ENCODE results near the gene SLC15A3. TPM values are rescaled to one million over a fixed set of nuclear protein-coding genes. Genes with fewer than 3 reads are reported as not detected.

Gene SLC15A3
- total RNA-seq, 1 donor from 2014 or later: 66.3 TPM

GRCh38 chr11:60921259-60921658, 30.7 kb downstream of the SLC15A3 start:
- TF ChIP-seq CTCF (IDR thresholded peaks at IDR 0.05; ENCODE audit: insufficient read depth, low read depth, low read length) (no peak), EZH2 (IDR thresholded peaks at IDR 0.05; ENCODE audit: insufficient read depth, low read length) (no peak)
- Mint-ChIP-seq H3K4me1 (ENCODE audit: low read depth, unreplicated experiment) (peaks cover 20% of the 10 kb centered on the region), H3K9me3 (ENCODE audit: unreplicated experiment) (peaks cover 1% of the 10 kb centered on the region), H3K27ac (ENCODE audit: unreplicated experiment) (no peak overlapping the region), H3K4me3 (ENCODE audit: unreplicated experiment) (no peak overlapping the region), H3K36me3 (ENCODE audit: low read depth, unreplicated experiment) (peaks cover 18% of the 10 kb centered on the region), H3K27me3 (ENCODE audit: low read depth, unreplicated experiment) (no peaks in the 10 kb centered on the region)
- peaks cover 32% of the 10 kb centered on the region for H3K4me1 ChIP-seq (ENCODE audit: insufficient read depth, low read length)
- DNase-seq (ENCODE audit: low read depth): no peak
- no peak overlapping the region for H3K4me3 ChIP-seq (ENCODE audit: insufficient read depth, low read depth, low read length)
- H3K9ac ChIP-seq (ENCODE audit: low read length): no peak overlapping the region
- no peak overlapping the region for H3K4me2 ChIP-seq (ENCODE audit: low read length)
- H3K9me3 ChIP-seq (ENCODE audit: insufficient read depth, low read depth, low read length): no peaks in the 10 kb centered on the region
- no peak for FAIRE-seq
- peaks cover 41% of the 10 kb centered on the region for H4K20me1 ChIP-seq (ENCODE audit: insufficient read depth, low read length)
- H3K27ac ChIP-seq (ENCODE audit: low read depth, low read length): no peak overlapping the region
- H3K27me3 ChIP-seq (ENCODE audit: insufficient read depth, low read length): no peaks in the 10 kb centered on the region
- H3K36me3 ChIP-seq (ENCODE audit: insufficient read depth, low read length): peaks cover 15% of the 10 kb centered on the region
- H2AFZ ChIP-seq (ENCODE audit: low read depth, low read length): no peak overlapping the region
- peaks cover 43% of the 10 kb centered on the region for H3K79me2 ChIP-seq (ENCODE audit: insufficient read depth, low read length)

GRCh38 chr11:60919956-60920355, 32.0 kb downstream of the SLC15A3 start:
- Mint-ChIP-seq H3K36me3 (ENCODE audit: low read depth, unreplicated experiment) (peaks cover 18% of the 10 kb centered on the region), H3K4me1 (ENCODE audit: low read depth, unreplicated experiment) (peaks cover 17% of the 10 kb centered on the region), H3K9me3 (ENCODE audit: unreplicated experiment) (peaks cover 1% of the 10 kb centered on the region), H3K27ac (ENCODE audit: unreplicated experiment) (no peak overlapping the region), H3K27me3 (ENCODE audit: low read depth, unreplicated experiment) (no peaks in the 10 kb centered on the region), H3K4me3 (ENCODE audit: unreplicated experiment) (no peak overlapping the region)
- Histone ChIP-seq H3K4me3 (ENCODE audit: insufficient read depth, low read depth, low read length) (no peak overlapping the region), H3K4me2 (ENCODE audit: low read length) (no peak overlapping the region), H3K9ac (ENCODE audit: low read length) (no peak overlapping the region), H3K36me3 (ENCODE audit: insufficient read depth, low read length) (peaks cover 15% of the 10 kb centered on the region), H2AFZ (ENCODE audit: low read depth, low read length) (no peak overlapping the region), H3K27me3 (ENCODE audit: insufficient read depth, low read length) (no peaks in the 10 kb centered on the region), H4K20me1 (ENCODE audit: insufficient read depth, low read length) (peaks cover 28% of the 10 kb centered on the region), H3K4me1 (ENCODE audit: insufficient read depth, low read length) (peaks cover 31% of the 10 kb centered on the region), H3K79me2 (ENCODE audit: insufficient read depth, low read length) (peaks cover 51% of the 10 kb centered on the region), H3K9me3 (ENCODE audit: insufficient read depth, low read depth, low read length) (no peaks in the 10 kb centered on the region), H3K27ac (ENCODE audit: low read depth, low read length) (no peak overlapping the region)
- no peak for FAIRE-seq
- TF ChIP-seq EZH2 (IDR thresholded peaks at IDR 0.05; ENCODE audit: insufficient read depth, low read length): no peak
- no peak for TF ChIP-seq CTCF (IDR thresholded peaks at IDR 0.05; ENCODE audit: insufficient read depth, low read depth, low read length)
- no peak for DNase-seq (ENCODE audit: low read depth)

GRCh38 chr11:60919320-60919719, 32.7 kb downstream of the SLC15A3 start:
- Histone ChIP-seq H3K4me3 (ENCODE audit: insufficient read depth, low read depth, low read length) (no peak overlapping the region), H3K4me2 (ENCODE audit: low read length) (peak overlapping the region; percentile 30), H4K20me1 (ENCODE audit: insufficient read depth, low read length) (peaks cover 27% of the 10 kb centered on the region), H3K79me2 (ENCODE audit: insufficient read depth, low read length) (peaks cover 53% of the 10 kb centered on the region), H2AFZ (ENCODE audit: low read depth, low read length) (no peak overlapping the region), H3K36me3 (ENCODE audit: insufficient read depth, low read length) (peaks cover 15% of the 10 kb centered on the region), H3K27me3 (ENCODE audit: insufficient read depth, low read length) (no peaks in the 10 kb centered on the region), H3K9ac (ENCODE audit: low read length) (no peak overlapping the region), H3K4me1 (ENCODE audit: insufficient read depth, low read length) (peaks cover 32% of the 10 kb centered on the region), H3K27ac (ENCODE audit: low read depth, low read length) (peak overlapping the region; percentile 22), H3K9me3 (ENCODE audit: insufficient read depth, low read depth, low read length) (no peaks in the 10 kb centered on the region)
- FAIRE-seq (no peak), DNase-seq (ENCODE audit: low read depth) (no peak)
- H3K27ac Mint-ChIP-seq (ENCODE audit: unreplicated experiment): no peak overlapping the region
- no peak overlapping the region for H3K4me3 Mint-ChIP-seq (ENCODE audit: unreplicated experiment)
- H3K9me3 Mint-ChIP-seq (ENCODE audit: unreplicated experiment): peaks cover 1% of the 10 kb centered on the region
- TF ChIP-seq CTCF (IDR thresholded peaks at IDR 0.05; ENCODE audit: insufficient read depth, low read depth, low read length) (no peak), EZH2 (IDR thresholded peaks at IDR 0.05; ENCODE audit: insufficient read depth, low read length) (no peak)
- no peaks in the 10 kb centered on the region for H3K27me3 Mint-ChIP-seq (ENCODE audit: low read depth, unreplicated experiment)
- H3K4me1 Mint-ChIP-seq (ENCODE audit: low read depth, unreplicated experiment): peaks cover 17% of the 10 kb centered on the region
- H3K36me3 Mint-ChIP-seq (ENCODE audit: low read depth, unreplicated experiment): peaks cover 18% of the 10 kb centered on the region

All from astrocyte (in vitro differentiated cells and primary cell).